CD4-positive, alpha-beta memory T cell (primary cell): Measurements from ENCODE around the gene MAPK12. TPM values are rescaled to one million over a fixed set of nuclear protein-coding genes. Genes with fewer than 3 reads are reported as not detected.
A peak's percentile ranks its signal among the peaks of the same experiment; 100 is the strongest.

Experiments used
- CTCF ChIA-PET: fragments of 350-600 bp; sonication (Branson Sonifier 250); formaldehyde crosslinking; loops from one replicate; lab custom pipeline; 2021; ENCODE audit warnings: inconsistent platforms; ENCODE audit not compliant: partially characterized antibody; lab: Charles Lee
- POLR2A ChIA-PET: fragments of 350-600 bp; sonication (Branson Sonifier 250); formaldehyde crosslinking; loops from one replicate; lab custom pipeline; 2021; ENCODE audit not compliant: partially characterized antibody; lab: Charles Lee
- DNase-seq, 5 donors: peaks; one replicate each; pipeline versions ENCODE4 v3.0.0 to v3.0.0-alpha.2; 2020 to 2022; ENCODE audit warnings: mixed read lengths in 1 of 5
- H3K27ac ChIP-seq: one replicate; pipeline ENCODE4 v1.7.0; 2013; ENCODE audit warnings: low read depth, low read length
- H3K27me3 ChIP-seq: 2 replicates; pipeline ENCODE4 v1.7.0; 2013; ENCODE audit warnings: mild to moderate bottlenecking, low read length, moderate library complexity; ENCODE audit not compliant: insufficient read depth
- H3K36me3 ChIP-seq: 2 replicates; pipeline ENCODE4 v1.7.0; 2013; ENCODE audit warnings: mild to moderate bottlenecking, low read length, moderate library complexity; ENCODE audit not compliant: insufficient read depth
- H3K4me1 ChIP-seq: 2 replicates; pipeline ENCODE4 v1.7.0; 2013; ENCODE audit warnings: mild to moderate bottlenecking, low read length, moderate library complexity; ENCODE audit not compliant: insufficient read depth
- H3K4me3 ChIP-seq, 2 donors: one replicate each; pipeline ENCODE4 v1.7.0; 2013; ENCODE audit warnings: low read length in 2 of 2, mild to moderate bottlenecking in 1 of 2
- H3K9me3 ChIP-seq, 2 donors: one replicate each; pipeline ENCODE4 v1.7.0; 2013; ENCODE audit warnings: low read length in 2 of 2, control low read depth in 1 of 2; ENCODE audit not compliant: control insufficient read depth in 1 of 2
- H3K27ac Mint-ChIP-seq, 7 donors: one replicate each; pipeline ENCODE4 v1.8.0; 2020 to 2021; ENCODE audit warnings: mixed read lengths in 7 of 7, mild to moderate bottlenecking in 6 of 7, inconsistent platforms in 3 of 7, moderate library complexity in 3 of 7
- H3K27me3 Mint-ChIP-seq, 2 donors: one replicate each; pipeline ENCODE4 v1.8.0; 2020 to 2021; ENCODE audit warnings: mixed read lengths in 2 of 2
- H3K36me3 Mint-ChIP-seq, 2 donors: one replicate each; pipeline ENCODE4 v1.8.0; 2020 to 2021; ENCODE audit warnings: mixed read lengths in 2 of 2, inconsistent platforms in 1 of 2, mild to moderate bottlenecking in 1 of 2
- H3K4me1 Mint-ChIP-seq, 4 donors: one replicate each; pipeline ENCODE4 v1.8.0; 2020 to 2021; ENCODE audit warnings: mixed read lengths in 4 of 4, mild to moderate bottlenecking in 1 of 4
- H3K4me3 Mint-ChIP-seq, 8 donors: one replicate each; pipeline ENCODE4 v1.8.0; 2020 to 2021; ENCODE audit warnings: mixed read lengths in 8 of 8, mild to moderate bottlenecking in 7 of 8, moderate library complexity in 6 of 8, inconsistent platforms in 3 of 8
- H3K9me3 Mint-ChIP-seq, 8 donors: one replicate each; pipeline ENCODE4 v1.8.0; 2020 to 2021; ENCODE audit warnings: mixed read lengths in 8 of 8, mild to moderate bottlenecking in 5 of 8, inconsistent platforms in 3 of 8, moderate library complexity in 1 of 8
- intact Hi-C: fragments of 100-400 bp; cut with micrococcal nuclease; formaldehyde crosslinking; loops from one replicate; pipeline ENCODE4 v1.15.1; 2023
- polyA plus RNA-seq, 2 donors: library from polyadenylated mRNA; unstranded; fragments of 300-500 nt; fragmentation: Illumina TruSeq; gene quantifications; one replicate each; pipeline ENCODE4 v1.2.3, GENCODE V29; 2021
- total RNA-seq, 2 experiments: library from RNA; stranded (reverse); gene quantifications; one replicate each; pipeline ENCODE4 v1.2.3, GENCODE V29; 2021

The MAPK12 gene
- total and polyA plus RNA-seq, 4 experiments from 2014 or later: 0.05 to 2.9 (median 2.9) TPM; not detected in 1

DNA sequence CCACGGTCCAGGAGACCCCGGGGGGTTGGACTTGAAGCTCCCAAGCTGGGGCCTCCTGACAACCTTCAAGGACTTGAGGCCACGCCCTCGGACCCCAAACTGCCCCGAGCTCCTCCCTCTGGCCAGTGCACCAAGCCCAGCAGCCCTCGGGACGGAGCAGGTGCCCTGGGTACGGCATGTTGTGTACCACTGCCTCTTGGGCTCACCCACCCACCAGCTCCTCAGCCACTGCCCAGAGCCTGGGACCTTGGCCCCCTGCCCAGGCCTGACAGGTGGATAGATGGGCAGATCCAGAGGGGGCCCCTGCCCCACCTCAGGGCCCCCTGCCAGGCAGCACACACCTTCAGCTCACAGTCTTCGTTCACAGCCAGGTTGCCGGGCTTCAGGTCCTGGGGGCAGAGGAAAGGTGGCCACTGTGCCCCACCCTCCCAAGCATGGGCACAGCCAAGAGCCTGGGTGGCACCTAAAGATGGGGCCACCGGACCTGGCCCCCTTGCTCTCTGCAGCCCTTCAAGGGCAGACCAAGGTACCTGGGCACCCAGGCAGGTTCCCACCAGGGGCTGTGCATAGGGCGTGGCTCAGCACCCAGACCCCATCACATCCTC is 5.1 kb downstream of the MAPK12 start:
- Mint-ChIP-seq H3K4me1 (peaks cover 0 to 7% (median 0%) of the 10 kb centered on the region in 4 donors), H3K4me3 (no peak overlapping the region), H3K9me3 (no peaks in the 10 kb centered on the region), H3K36me3 (no peaks in the 10 kb centered on the region), H3K27me3 (peaks cover 6 to 9% of the 10 kb centered on the region in 2 donors), H3K27ac (no peak overlapping the region)
- Histone ChIP-seq H3K4me3 (no peak overlapping the region), H3K4me1 (no peaks in the 10 kb centered on the region), H3K27me3 (no peaks in the 10 kb centered on the region), H3K36me3 (no peaks in the 10 kb centered on the region), H3K27ac (no peak overlapping the region), H3K9me3 (no peaks in the 10 kb centered on the region)
- no peak for DNase-seq
- ChIA-PET CTCF (interaction anchor here (0.8 to 1.2 kb wide), 2 partner anchors 86 to 242 kb away, joined by 3 to 4 read pairs; no protein-coding TSS in a partner anchor), POLR2A (no interaction called here)
- intact Hi-C loops: loop anchor here (10.0 kb wide), 1 partner anchor 218 kb away; the partner anchor contains the start of gene SBF1

DNA sequence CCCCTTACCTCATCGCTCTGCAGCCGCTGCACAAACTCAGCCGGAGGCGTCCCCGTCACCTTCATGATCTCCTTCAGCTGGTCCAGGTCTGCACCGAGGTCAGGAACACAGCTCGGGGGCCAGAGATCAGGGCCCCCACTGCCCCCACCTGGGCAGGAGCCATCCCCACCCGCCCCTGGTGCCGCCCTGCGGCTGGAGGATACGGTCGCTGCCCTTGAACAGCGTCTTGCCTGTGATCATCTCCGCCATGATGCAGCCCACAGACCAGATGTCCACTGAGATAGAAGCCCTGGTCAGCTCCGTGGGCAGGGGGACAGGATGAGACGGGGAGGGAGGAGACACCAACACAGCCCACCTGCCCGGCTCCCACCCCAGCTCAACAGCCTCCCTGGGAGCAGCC is 5.9 kb downstream of the MAPK12 start:
- intact Hi-C loops: loop anchor here (10.0 kb wide), 1 partner anchor 219 kb away; the partner anchor contains the start of gene SBF1
- Histone ChIP-seq H3K27me3 (no peaks in the 10 kb centered on the region), H3K4me1 (peaks cover 2% of the 10 kb centered on the region), H3K27ac (no peak overlapping the region), H3K4me3 (no peak overlapping the region), H3K9me3 (no peaks in the 10 kb centered on the region), H3K36me3 (no peaks in the 10 kb centered on the region)
- no peak overlapping the region for H3K27ac Mint-ChIP-seq
- peaks cover 6 to 9% of the 10 kb centered on the region in 2 donors for H3K27me3 Mint-ChIP-seq
- ChIA-PET CTCF (interaction anchor here (0.8 kb wide), 1 partner anchor 242 kb away, joined by 4 read pairs; no protein-coding TSS in a partner anchor), POLR2A (no interaction called here)
- H3K9me3 Mint-ChIP-seq: no peaks in the 10 kb centered on the region
- no peak overlapping the region for H3K4me3 Mint-ChIP-seq
- DNase-seq: no peak
- peaks cover 0 to 10% (median 1%) of the 10 kb centered on the region in 4 donors for H3K4me1 Mint-ChIP-seq
- H3K36me3 Mint-ChIP-seq: no peaks in the 10 kb centered on the region

DNA sequence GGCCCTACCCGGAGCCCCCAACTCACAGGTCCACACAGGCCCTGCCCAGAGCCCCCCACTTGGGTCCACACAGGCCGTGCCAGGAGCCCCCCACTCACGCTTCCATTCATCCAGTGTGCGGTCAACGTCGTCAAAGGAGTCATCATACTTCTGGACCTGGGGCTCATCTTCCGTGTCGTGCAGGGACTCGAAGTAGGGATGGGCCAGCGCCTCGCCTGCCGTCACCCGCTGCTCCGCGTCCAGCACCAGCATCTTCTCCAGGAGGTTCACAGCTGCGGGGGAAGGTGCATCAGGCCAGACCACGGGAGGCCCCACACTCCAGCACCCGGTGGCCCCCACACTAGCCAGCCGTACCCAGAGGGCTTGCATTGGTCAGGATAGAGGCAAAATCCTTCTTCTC is 6.4 kb downstream of the MAPK12 start:
- Mint-ChIP-seq H3K27me3 (peaks cover 6 to 9% of the 10 kb centered on the region in 2 donors), H3K36me3 (no peaks in the 10 kb centered on the region), H3K4me3 (no peak overlapping the region), H3K4me1 (peaks cover 1 to 16% (median 5%) of the 10 kb centered on the region in 4 donors), H3K27ac (no peak overlapping the region), H3K9me3 (no peaks in the 10 kb centered on the region)
- CTCF ChIA-PET: no interaction called here
- Histone ChIP-seq H3K4me3 (no peak overlapping the region), H3K27me3 (no peaks in the 10 kb centered on the region), H3K9me3 (no peaks in the 10 kb centered on the region), H3K4me1 (peaks cover 7% of the 10 kb centered on the region), H3K36me3 (no peaks in the 10 kb centered on the region), H3K27ac (no peak overlapping the region)
- intact Hi-C loops: loop anchor here (10.0 kb wide), 1 partner anchor 220 kb away; the partner anchor contains the start of gene SBF1
- no peak for DNase-seq
- POLR2A ChIA-PET: no interaction called here

DNA sequence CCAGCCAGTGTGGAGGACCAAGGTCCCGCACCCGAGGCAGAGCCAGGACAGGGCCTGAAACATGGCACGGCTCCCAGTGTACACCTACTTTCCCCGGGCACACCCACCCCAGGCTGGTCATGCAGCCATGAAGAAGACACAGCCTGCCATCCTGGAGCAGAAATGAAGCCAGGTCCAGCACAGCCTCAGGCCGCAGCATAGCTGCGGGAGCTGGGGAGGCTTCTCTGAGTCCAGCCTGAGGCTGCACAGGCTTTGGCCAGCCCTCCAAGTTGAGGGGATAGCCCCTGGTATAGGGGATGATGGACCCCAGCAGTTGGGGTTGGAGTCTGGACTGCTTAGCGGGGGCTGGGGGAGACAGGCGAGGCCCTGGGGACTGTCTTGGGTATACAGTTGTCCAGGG is 7.5 kb downstream of the MAPK12 start:
- no peaks in the 10 kb centered on the region for H3K27me3 ChIP-seq
- H3K27ac ChIP-seq: no peak overlapping the region
- POLR2A ChIA-PET: no interaction called here
- H3K36me3 Mint-ChIP-seq: no peaks in the 10 kb centered on the region
- intact Hi-C loops: loop anchor here (10.0 kb wide), 1 partner anchor 221 kb away; the partner anchor contains the start of gene SBF1
- H3K36me3 ChIP-seq: no peaks in the 10 kb centered on the region
- no peak overlapping the region for H3K4me3 Mint-ChIP-seq
- peak overlapping the region in 1 of 7 donors; percentile 64 for H3K27ac Mint-ChIP-seq
- H3K4me1 ChIP-seq: peaks cover 16% of the 10 kb centered on the region
- no peaks in the 10 kb centered on the region for H3K9me3 Mint-ChIP-seq
- CTCF ChIA-PET: interaction anchor here (2.0 to 3.5 kb wide), 3 partner anchors 13 to 17 kb away, joined by 8 to 28 read pairs (median 19); no protein-coding TSS in a partner anchor
- H3K4me1 Mint-ChIP-seq: peaks cover 1 to 19% (median 7%) of the 10 kb centered on the region in 4 donors
- peaks cover 2 to 7% of the 10 kb centered on the region in 2 donors for H3K27me3 Mint-ChIP-seq
- no peak overlapping the region for H3K4me3 ChIP-seq
- DNase-seq: no peak
- no peaks in the 10 kb centered on the region for H3K9me3 ChIP-seq

DNA sequence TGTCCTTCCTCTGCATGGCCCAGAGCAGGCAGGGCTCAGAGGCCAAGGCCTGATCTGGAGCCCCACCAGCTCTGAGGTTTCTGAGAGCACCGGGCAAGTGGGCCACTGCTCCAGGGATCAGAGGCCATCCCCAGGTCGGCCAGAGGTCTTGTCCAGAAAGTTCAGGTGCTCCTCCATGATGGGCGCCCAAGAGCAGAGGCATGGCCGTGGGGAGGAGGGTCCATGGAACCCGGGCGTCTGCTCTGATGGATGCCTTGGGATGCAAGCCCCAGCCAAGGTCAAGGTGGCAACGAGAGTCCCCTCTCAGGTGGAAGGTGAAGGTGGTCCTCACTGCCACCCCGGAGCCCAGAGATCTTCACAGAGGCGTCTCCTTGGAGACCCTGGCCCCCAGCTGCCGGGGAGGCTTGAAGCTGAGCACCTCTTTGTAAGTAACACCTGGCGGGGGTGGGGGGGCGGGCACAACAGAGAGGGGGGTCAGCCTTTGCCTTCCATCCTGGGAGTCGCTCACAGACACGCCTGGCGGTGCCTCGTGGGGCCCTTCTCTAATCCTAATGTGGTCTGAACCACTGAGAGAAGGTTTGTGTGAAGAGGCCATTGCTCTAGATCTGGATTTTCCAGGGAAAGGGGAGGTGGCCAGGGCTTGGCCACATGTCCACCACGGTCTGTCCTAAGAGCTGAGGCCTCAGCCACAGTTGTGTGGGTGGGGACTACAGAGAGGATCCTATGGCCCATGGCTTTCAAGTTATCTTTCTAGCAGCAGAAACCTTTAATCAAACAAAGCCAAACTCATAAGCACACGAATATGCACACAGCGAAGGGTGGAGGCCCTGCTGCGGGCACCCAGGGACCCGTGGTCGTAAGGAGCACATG is 8.2 kb downstream of the MAPK12 start:
- Mint-ChIP-seq H3K36me3 (no peaks in the 10 kb centered on the region), H3K4me3 (peak overlapping the region in 1 of 8 donors; percentile 7), H3K27me3 (peaks cover 1 to 4% of the 10 kb centered on the region in 2 donors), H3K9me3 (no peaks in the 10 kb centered on the region), H3K27ac (peak overlapping the region in 1 of 7 donors; percentile 64), H3K4me1 (peaks cover 1 to 19% (median 7%) of the 10 kb centered on the region in 4 donors)
- Histone ChIP-seq H3K9me3 (no peaks in the 10 kb centered on the region), H3K27ac (no peak overlapping the region), H3K27me3 (no peaks in the 10 kb centered on the region), H3K4me3 (no peak overlapping the region), H3K4me1 (peaks cover 20% of the 10 kb centered on the region), H3K36me3 (no peaks in the 10 kb centered on the region)
- POLR2A ChIA-PET: interaction anchor here (1.0 to 4.0 kb wide), 7 partner anchors 11 to 368 kb away, joined by 4 to 29 read pairs (median 8); partner anchors contain the start of genes MAPK11 and TYMP
- CTCF ChIA-PET: interaction anchor here (0.5 to 3.5 kb wide), 17 partner anchors 9 to 367 kb away, joined by 3 to 28 read pairs (median 6); partner anchors contain the start of gene SCO2
- DNase-seq: no peak
- intact Hi-C loops: loop anchor here (10.0 kb wide), 1 partner anchor 222 kb away; the partner anchor contains the start of gene SBF1

DNA sequence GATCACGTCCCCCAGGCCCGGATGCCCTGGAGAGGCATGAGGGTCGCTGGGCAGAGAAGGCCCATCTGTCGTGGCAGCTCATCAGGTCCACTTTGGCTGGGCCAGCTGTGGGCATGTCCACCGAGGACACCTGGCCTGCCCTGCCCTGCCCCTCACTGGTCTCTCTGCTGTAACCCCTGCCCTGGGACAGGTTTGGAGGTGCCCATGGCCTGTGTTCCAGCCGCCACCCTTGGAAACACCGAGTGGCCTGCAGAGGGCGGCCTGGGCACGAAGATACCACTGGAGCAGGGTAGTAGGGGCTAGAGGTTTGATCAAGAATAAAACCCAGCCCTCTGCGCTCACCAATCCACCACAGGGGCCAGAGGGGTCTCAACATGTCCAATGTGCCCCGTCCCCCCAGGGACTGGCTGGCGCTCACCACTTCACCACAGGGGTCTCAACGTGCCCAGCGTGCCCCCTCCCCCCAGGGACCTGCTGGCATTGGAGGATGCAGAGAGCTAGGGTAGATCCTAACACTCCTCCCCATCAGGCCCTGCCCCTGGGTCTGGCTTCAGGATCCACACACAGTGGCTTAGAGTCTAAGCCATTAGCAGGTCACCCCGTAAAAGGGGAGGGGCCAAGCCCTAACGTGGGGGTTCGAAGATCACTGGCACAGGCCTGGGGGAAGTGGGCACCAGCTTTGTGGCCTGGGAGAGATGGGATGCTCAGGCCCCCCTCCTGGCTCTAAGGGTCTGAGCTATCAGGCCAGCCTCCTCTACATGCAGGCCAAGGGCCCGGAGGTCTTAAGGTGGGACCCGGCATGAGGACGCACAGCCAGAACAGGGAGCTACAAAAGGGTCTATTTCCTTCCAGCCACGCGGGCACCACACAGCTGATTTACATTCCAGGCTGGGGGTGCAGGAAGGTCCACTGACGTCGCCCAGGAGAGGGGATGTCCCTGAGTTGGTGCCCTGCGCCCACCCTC is 9.1 kb downstream of the MAPK12 start:
- DNase-seq: peak; percentile 65 to 75 (median 69)
- intact Hi-C loops: loop anchor here (1.0 to 10.0 kb wide), 5 partner anchors 18 to 246 kb away; partner anchors contain the start of genes DENND6B, MAPK11 and SBF1
- Mint-ChIP-seq H3K4me3 (peak overlapping the region in 7 of 8 donors; percentile 36 to 77 (median 61)), H3K36me3 (peaks cover under 1 to 6% of the 10 kb centered on the region in 2 donors), H3K27ac (peak overlapping the region in 4 of 7 donors; percentile 36 to 68 (median 48)), H3K4me1 (peaks cover 5 to 27% (median 13%) of the 10 kb centered on the region in 4 donors), H3K9me3 (no peaks in the 10 kb centered on the region), H3K27me3 (peaks cover 1 to 3% of the 10 kb centered on the region in 2 donors)
- H3K36me3 ChIP-seq: peaks cover 3% of the 10 kb centered on the region
- ChIA-PET CTCF (interaction anchor here (0.8 to 3.5 kb wide), 21 partner anchors 8 to 381 kb away, joined by 3 to 28 read pairs (median 6); partner anchors contain the start of gene SCO2), POLR2A (interaction anchor here (0.9 to 4.0 kb wide), 15 partner anchors 10 to 369 kb away, joined by 3 to 29 read pairs (median 4); partner anchors contain the start of genes DENND6B, MAPK11, SCO2 and TYMP)
- no peak overlapping the region for H3K4me3 ChIP-seq
- H3K27me3 ChIP-seq: no peaks in the 10 kb centered on the region
- H3K9me3 ChIP-seq: no peaks in the 10 kb centered on the region
- peaks cover 30% of the 10 kb centered on the region for H3K4me1 ChIP-seq
- peak overlapping the region; percentile 66 for H3K27ac ChIP-seq
